H1 (cell line): Measurements from ENCODE around the gene ZFAND2B.
"Not testable (repeated sequence)": the region's sequence is repeated elsewhere in the genome, so short reads cannot be mapped to it uniquely, and the experiment has no call there.

Source experiments
- BCL11A ChIP-seq, 2 experiments: IDR thresholded peaks; one replicate each; pipeline ENCODE4 v1.6.1; 2011; ENCODE audit warnings: low read depth in 2 of 2, low read length in 2 of 2, mild to moderate bottlenecking in 2 of 2
- BRCA1 ChIP-seq: IDR thresholded peaks from 2 replicates; pipeline ENCODE4 v1.6.1; 2012; ENCODE audit warnings: low read depth, low read length, improper control_type of control experiment
- CREB1 ChIP-seq: IDR thresholded peaks from 2 replicates; pipeline ENCODE4 v1.6.1; 2012; ENCODE audit warnings: inconsistent platforms
- EZH2 ChIP-seq: fragments of 200-600 bp; sonication (generic); IDR thresholded peaks from 2 replicates; pipeline ENCODE4 v1.7.1; 2012; ENCODE audit warnings: low read depth, mild to moderate bottlenecking, moderate library complexity, low read length, inconsistent platforms; ENCODE audit not compliant: severe bottlenecking
- KDM4A ChIP-seq: IDR thresholded peaks from one replicate; pipeline ENCODE4 v1.7.1; 2012; ENCODE audit warnings: low read depth, mild to moderate bottlenecking, moderate library complexity, low read length, inconsistent platforms; ENCODE audit not compliant: severe bottlenecking
- NRF1 ChIP-seq: IDR thresholded peaks from 2 replicates; pipeline ENCODE4 v1.6.1; 2011; ENCODE audit warnings: mild to moderate bottlenecking, low read depth, low read length, improper control_type of control experiment
- SP2 ChIP-seq: IDR thresholded peaks from 2 replicates; pipeline ENCODE4 v1.6.1; 2012; ENCODE audit warnings: mild to moderate bottlenecking, low read length, inconsistent platforms
- TAF1 ChIP-seq: IDR thresholded peaks from 2 replicates; pipeline ENCODE4 v1.6.1; 2011; ENCODE audit warnings: mild to moderate bottlenecking, low read depth, low read length
- TF ChIP-seq, protein P1 (sequence below): IDR thresholded peaks from 2 replicates; pipeline ENCODE4 v1.6.1; 2011; ENCODE audit warnings: low read length, improper control_type of control experiment
- TF ChIP-seq, protein P2 (sequence below), 3 experiments: IDR thresholded peaks; 1 replicate in 2 of 3; 2 replicates in 1 of 3; pipeline versions ENCODE4 v1.5.1 to v1.6.1; 2011; ENCODE audit warnings: low read length in 3 of 3, mild to moderate bottlenecking in 3 of 3, inconsistent platforms in 2 of 3, low read depth in 1 of 3, moderate library complexity in 1 of 3; ENCODE audit not compliant: insufficient read depth in 1 of 3; ENCODE audit errors: control extremely low read depth in 1 of 3
- TF ChIP-seq, protein P3 (sequence below): IDR thresholded peaks from 2 replicates; pipeline ENCODE4 v1.6.1; 2012; ENCODE audit warnings: inconsistent platforms

DNA sequence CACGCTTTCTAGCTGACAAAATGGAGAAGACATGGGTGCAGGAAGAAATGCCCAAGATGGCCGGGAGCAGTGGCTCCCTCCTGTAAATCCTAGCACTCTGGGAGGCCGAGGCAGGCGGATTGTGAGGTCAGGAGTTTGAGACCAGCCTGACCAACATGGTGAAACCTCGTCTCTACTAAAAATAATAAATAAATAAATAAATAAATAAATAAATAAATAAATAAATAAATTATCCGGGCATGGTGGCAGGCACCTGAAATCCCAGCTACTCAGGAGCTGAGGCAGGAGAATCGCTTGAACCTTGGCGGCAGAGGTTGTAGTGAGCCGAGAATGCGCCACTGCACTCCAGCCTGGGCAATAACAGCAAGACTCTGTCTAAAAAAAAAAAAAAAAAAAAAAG lies 52.4 kb downstream of the ZFAND2B start:
- TF ChIP-seq, protein P1, sequence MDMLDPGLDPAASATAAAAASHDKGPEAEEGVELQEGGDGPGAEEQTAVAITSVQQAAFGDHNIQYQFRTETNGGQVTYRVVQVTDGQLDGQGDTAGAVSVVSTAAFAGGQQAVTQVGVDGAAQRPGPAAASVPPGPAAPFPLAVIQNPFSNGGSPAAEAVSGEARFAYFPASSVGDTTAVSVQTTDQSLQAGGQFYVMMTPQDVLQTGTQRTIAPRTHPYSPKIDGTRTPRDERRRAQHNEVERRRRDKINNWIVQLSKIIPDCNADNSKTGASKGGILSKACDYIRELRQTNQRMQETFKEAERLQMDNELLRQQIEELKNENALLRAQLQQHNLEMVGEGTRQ, result not testable (repeated sequence)
- TF ChIP-seq SP2; EZH2; BCL11A (IDR thresholded peaks at IDR 0.05; ENCODE audit: low read depth in 2 of 2, low read length in 2 of 2); CREB1; BRCA1; TAF1; KDM4A; NRF1: not testable (repeated sequence)
- TF ChIP-seq, protein P2, sequence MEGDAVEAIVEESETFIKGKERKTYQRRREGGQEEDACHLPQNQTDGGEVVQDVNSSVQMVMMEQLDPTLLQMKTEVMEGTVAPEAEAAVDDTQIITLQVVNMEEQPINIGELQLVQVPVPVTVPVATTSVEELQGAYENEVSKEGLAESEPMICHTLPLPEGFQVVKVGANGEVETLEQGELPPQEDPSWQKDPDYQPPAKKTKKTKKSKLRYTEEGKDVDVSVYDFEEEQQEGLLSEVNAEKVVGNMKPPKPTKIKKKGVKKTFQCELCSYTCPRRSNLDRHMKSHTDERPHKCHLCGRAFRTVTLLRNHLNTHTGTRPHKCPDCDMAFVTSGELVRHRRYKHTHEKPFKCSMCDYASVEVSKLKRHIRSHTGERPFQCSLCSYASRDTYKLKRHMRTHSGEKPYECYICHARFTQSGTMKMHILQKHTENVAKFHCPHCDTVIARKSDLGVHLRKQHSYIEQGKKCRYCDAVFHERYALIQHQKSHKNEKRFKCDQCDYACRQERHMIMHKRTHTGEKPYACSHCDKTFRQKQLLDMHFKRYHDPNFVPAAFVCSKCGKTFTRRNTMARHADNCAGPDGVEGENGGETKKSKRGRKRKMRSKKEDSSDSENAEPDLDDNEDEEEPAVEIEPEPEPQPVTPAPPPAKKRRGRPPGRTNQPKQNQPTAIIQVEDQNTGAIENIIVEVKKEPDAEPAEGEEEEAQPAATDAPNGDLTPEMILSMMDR (IDR thresholded peaks at IDR 0.05; ENCODE audit: control extremely low read depth in 1 of 3, insufficient read depth in 1 of 3, low read depth in 1 of 3, low read length in 3 of 3), result not testable (repeated sequence)
- TF ChIP-seq, protein P3, sequence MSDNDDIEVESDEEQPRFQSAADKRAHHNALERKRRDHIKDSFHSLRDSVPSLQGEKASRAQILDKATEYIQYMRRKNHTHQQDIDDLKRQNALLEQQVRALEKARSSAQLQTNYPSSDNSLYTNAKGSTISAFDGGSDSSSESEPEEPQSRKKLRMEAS, result not testable (repeated sequence)
